Endothelial cell of umbilical vein (primary cell): ENCODE data around the gene KIAA1217. TPM values are rescaled to one million over a fixed set of nuclear protein-coding genes. Genes with fewer than 3 reads are reported as not detected.

ENCODE experiments used
- BruUV-seq: library from RNA; stranded (reverse); fragments of 400-500 nt; replicated peaks from 2 replicates; lab custom pipeline; 2021; lab: Mats Ljungman, UMichigan
- CTCF ChIA-PET: fragments of 300-600, 350-600 bp; sonication (Branson Sonifier 250); formaldehyde crosslinking; loops from one replicate; lab custom pipeline; 2021; ENCODE audit warnings: antibody characterized with exemption, inconsistent platforms; lab: Charles Lee
- POLR2A ChIA-PET: fragments of 300-600, 350-600 bp; sonication (Branson Sonifier 250); formaldehyde crosslinking; loops from one replicate; lab custom pipeline; 2021; ENCODE audit warnings: antibody characterized with exemption, inconsistent platforms; lab: Charles Lee
- DNase-seq: peaks from one replicate; pipeline ENCODE4 v3.0.0-alpha.2; 2011; ENCODE audit warnings: low read depth, low spot score
- FAIRE-seq: peaks from 2 replicates; lab custom pipeline; 2011; peaks lifted over from hg19 to GRCh38; lab: Jason Lieb, UNC
- H2AFZ ChIP-seq: 2 replicates; pipeline ENCODE4 v1.6.0; 2012; ENCODE audit warnings: low read depth, low read length, control low read depth, inconsistent platforms
- H3K27ac ChIP-seq: 2 replicates; pipeline ENCODE4 v1.5.1; 2011; ENCODE audit warnings: low read depth, mild to moderate bottlenecking, control low read depth, low read length, moderate library complexity; ENCODE audit not compliant: insufficient read depth
- H3K27me3 ChIP-seq, 2 experiments: 2 replicates each; pipeline versions ENCODE4 v1.6.0 to v1.6.1; 2011; ENCODE audit warnings: low read length in 2 of 2, mixed read lengths in 1 of 2; ENCODE audit not compliant: control insufficient read depth in 2 of 2, insufficient read depth in 2 of 2
- H3K36me3 ChIP-seq, 2 experiments: 2 replicates in 1 of 2; 3 replicates in 1 of 2; pipeline ENCODE4 v1.5.1; 2011; ENCODE audit warnings: low read length in 2 of 2, mild to moderate bottlenecking in 1 of 2, moderate library complexity in 1 of 2; ENCODE audit not compliant: control insufficient read depth in 2 of 2, insufficient read depth in 2 of 2; ENCODE audit errors: extremely low read depth in 1 of 2
- H3K4me1 ChIP-seq: 3 replicates; pipeline ENCODE4 v1.5.1; 2011; ENCODE audit warnings: mild to moderate bottlenecking, low read length; ENCODE audit not compliant: control insufficient read depth, insufficient read depth; ENCODE audit errors: extremely low read depth
- H3K4me2 ChIP-seq: 2 replicates; pipeline ENCODE4 v1.6.1; 2011; ENCODE audit warnings: low read length, control low read depth, mixed read lengths; ENCODE audit not compliant: insufficient read depth
- H3K4me3 ChIP-seq, 3 experiments: fragments of 200-600 bp in 1 of 3; sonication (generic), shearing (Covaris generic) in 1 of 3; replicated peaks in 1 of 3; 2 replicates each; pipeline ENCODE4 v1.5.1; 2011 to 2016; ENCODE audit warnings: control low read depth in 3 of 3, low read length in 3 of 3, mild to moderate bottlenecking in 2 of 3, inconsistent platforms in 1 of 3, low read depth in 1 of 3, moderate library complexity in 1 of 3; ENCODE audit not compliant: insufficient read depth in 1 of 3
- H3K79me2 ChIP-seq: 2 replicates; pipeline ENCODE4 v1.6.0; 2012; ENCODE audit warnings: low read length, inconsistent platforms; ENCODE audit not compliant: control insufficient read depth, insufficient read depth
- H3K9ac ChIP-seq: replicated peaks from 2 replicates; pipeline ENCODE3; 2011; ENCODE audit warnings: low read length, control low read depth; ENCODE audit not compliant: insufficient read depth; ENCODE audit errors: extremely low read depth
- H3K9me1 ChIP-seq: replicated peaks from 3 replicates; pipeline ENCODE4 v1.6.0; 2011; ENCODE audit warnings: mild to moderate bottlenecking, low read length; ENCODE audit not compliant: control insufficient read depth, insufficient read depth; ENCODE audit errors: extremely low read depth
- H3K9me3 ChIP-seq: replicated peaks from 2 replicates; pipeline ENCODE4 v1.5.1; 2012; ENCODE audit warnings: low read length, inconsistent platforms; ENCODE audit not compliant: control insufficient read depth, insufficient read depth
- H4K20me1 ChIP-seq: replicated peaks from 2 replicates; pipeline ENCODE3; 2011; ENCODE audit warnings: mild to moderate bottlenecking, low read length; ENCODE audit not compliant: control insufficient read depth, insufficient read depth; ENCODE audit errors: extremely low read depth
- EZH2 ChIP-seq: IDR thresholded peaks from 2 replicates; pipeline ENCODE4 v1.6.1; 2012; ENCODE audit warnings: borderline replicate concordance, low read depth, mild to moderate bottlenecking, moderate library complexity, low read length, inconsistent platforms; ENCODE audit not compliant: severe bottlenecking
- FOS ChIP-seq: IDR thresholded peaks from 2 replicates; pipeline ENCODE4 v1.6.1; 2011; ENCODE audit warnings: mild to moderate bottlenecking, low read length, moderate library complexity, borderline replicate concordance; ENCODE audit not compliant: insufficient read depth
- GATA2 ChIP-seq: IDR thresholded peaks from 2 replicates; pipeline ENCODE4 v1.7.0; 2011; ENCODE audit warnings: low read depth, mild to moderate bottlenecking, moderate library complexity, mixed read lengths, low read length; ENCODE audit not compliant: insufficient read length, insufficient read depth
- JUN ChIP-seq: IDR thresholded peaks from 2 replicates; pipeline ENCODE4 v1.6.1; 2011; ENCODE audit warnings: borderline replicate concordance, low read depth; ENCODE audit not compliant: insufficient read length, insufficient read depth
- MYC ChIP-seq: IDR thresholded peaks from one replicate; pipeline ENCODE4 v1.6.1; 2011; ENCODE audit warnings: mild to moderate bottlenecking, low read depth, low read length
- POLR2A ChIP-seq: IDR thresholded peaks from 2 replicates; pipeline ENCODE4 v1.6.1; 2012; ENCODE audit warnings: low read depth, mild to moderate bottlenecking, control low read depth, low read length
- POLR2AphosphoS5 ChIP-seq: IDR thresholded peaks from 2 replicates; pipeline ENCODE4 v1.6.1; 2012; ENCODE audit warnings: low read depth, mild to moderate bottlenecking, control low read depth, low read length, moderate library complexity; ENCODE audit not compliant: insufficient read depth
- dilution Hi-C: fragments of 300-500 bp; cut with MboI; formaldehyde crosslinking; loops from one replicate; pipeline ENCODE4 v1.15.0; 2019; ENCODE audit warnings: low sequenced_read_pairs; ENCODE audit not compliant: extremely low pct_ligation_motif_present
- intact Hi-C: fragments of 100-400 bp; cut with micrococcal nuclease; formaldehyde crosslinking; loops from one replicate; pipeline ENCODE4 v1.10.0; 2022
- polyA plus RNA-seq, 4 experiments: library from polyadenylated mRNA; depleted of rRNA in 3 of 4; stranded (reverse) in 3 of 4; unstranded in 1 of 4; fragments of >200 nt; gene quantifications; 2 replicates each; pipeline versions ENCODE4 v1.2.1 to v1.2.3, GENCODE V29; 2011 to 2012; ENCODE audit warnings: missing spikeins in 1 of 4
- total RNA-seq: library from RNA; stranded (reverse); gene quantifications from 2 replicates; pipeline ENCODE4 v1.2.3, GENCODE V29; 2021
- TF ChIP-seq, protein P1 (sequence below), 2 donors: IDR thresholded peaks; 1 replicate in 1 of 2; 2 replicates in 1 of 2; pipeline ENCODE4 v1.5.1; 2011; ENCODE audit warnings: low read length in 2 of 2, mild to moderate bottlenecking in 2 of 2, moderate library complexity in 2 of 2, control low read depth in 1 of 2, inconsistent platforms in 1 of 2, low read depth in 1 of 2; ENCODE audit not compliant: insufficient read depth in 1 of 2; ENCODE audit errors: extremely low read depth in 1 of 2
- TF ChIP-seq, protein P2 (sequence below): IDR thresholded peaks from 2 replicates; pipeline ENCODE4 v1.6.1; 2011; ENCODE audit not compliant: insufficient read depth, insufficient read length

Gene KIAA1217
- total and polyA plus RNA-seq, 2 donors (not counting 3 experiments of a cell fraction or from before 2014, with no cell fraction given) = 0.83 to 10.3 TPM

DNA sequence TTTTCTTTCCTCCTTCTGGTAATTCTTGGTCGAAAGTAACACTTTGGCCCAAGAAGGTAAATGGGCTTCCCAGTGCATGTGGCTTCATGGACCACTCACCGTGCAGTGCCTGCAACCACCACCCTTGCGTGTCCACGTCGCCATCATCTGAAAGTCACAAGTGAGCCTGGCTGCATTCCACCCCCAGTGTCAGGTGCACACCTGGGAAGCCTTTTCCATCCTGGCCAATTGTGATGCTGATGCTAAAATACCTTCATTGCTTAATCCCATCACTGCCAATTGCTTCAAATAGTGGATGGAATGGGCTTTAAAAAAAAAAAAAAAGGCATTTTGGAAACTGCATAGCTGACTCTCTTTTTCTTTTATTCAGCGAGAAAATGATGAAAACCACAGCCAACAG lies 285.8 kb downstream of the KIAA1217 start:
- CTCF ChIA-PET = no interaction called here

More for the DNA sequence above, 285.8 kb downstream of the KIAA1217 start:
- H2AFZ ChIP-seq = no peak overlapping the region
- no peaks in the 10 kb centered on the region for H3K79me2 ChIP-seq
- no peak overlapping the region for H3K27ac ChIP-seq
- no peak for TF ChIP-seq JUN
- no peak for TF ChIP-seq POLR2AphosphoS5
- no peak for TF ChIP-seq MYC
- TF ChIP-seq POLR2A = no peak
- no peak for TF ChIP-seq GATA2
- TF ChIP-seq EZH2 = no peak
- TF ChIP-seq, protein P1, sequence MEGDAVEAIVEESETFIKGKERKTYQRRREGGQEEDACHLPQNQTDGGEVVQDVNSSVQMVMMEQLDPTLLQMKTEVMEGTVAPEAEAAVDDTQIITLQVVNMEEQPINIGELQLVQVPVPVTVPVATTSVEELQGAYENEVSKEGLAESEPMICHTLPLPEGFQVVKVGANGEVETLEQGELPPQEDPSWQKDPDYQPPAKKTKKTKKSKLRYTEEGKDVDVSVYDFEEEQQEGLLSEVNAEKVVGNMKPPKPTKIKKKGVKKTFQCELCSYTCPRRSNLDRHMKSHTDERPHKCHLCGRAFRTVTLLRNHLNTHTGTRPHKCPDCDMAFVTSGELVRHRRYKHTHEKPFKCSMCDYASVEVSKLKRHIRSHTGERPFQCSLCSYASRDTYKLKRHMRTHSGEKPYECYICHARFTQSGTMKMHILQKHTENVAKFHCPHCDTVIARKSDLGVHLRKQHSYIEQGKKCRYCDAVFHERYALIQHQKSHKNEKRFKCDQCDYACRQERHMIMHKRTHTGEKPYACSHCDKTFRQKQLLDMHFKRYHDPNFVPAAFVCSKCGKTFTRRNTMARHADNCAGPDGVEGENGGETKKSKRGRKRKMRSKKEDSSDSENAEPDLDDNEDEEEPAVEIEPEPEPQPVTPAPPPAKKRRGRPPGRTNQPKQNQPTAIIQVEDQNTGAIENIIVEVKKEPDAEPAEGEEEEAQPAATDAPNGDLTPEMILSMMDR (IDR thresholded peaks at IDR 0.05; ENCODE audit: extremely low read depth in 1 of 2, insufficient read depth in 1 of 2, low read depth in 1 of 2, low read length in 2 of 2) = no peak
- TF ChIP-seq, protein P2, sequence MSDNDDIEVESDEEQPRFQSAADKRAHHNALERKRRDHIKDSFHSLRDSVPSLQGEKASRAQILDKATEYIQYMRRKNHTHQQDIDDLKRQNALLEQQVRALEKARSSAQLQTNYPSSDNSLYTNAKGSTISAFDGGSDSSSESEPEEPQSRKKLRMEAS = no peak
- no peak for TF ChIP-seq FOS
- no peaks in the 10 kb centered on the region for H3K9me1 ChIP-seq
- FAIRE-seq (no peak), DNase-seq (no peak)
- H4K20me1 ChIP-seq = no peaks in the 10 kb centered on the region
- H3K4me2 ChIP-seq = no peak overlapping the region
- H3K9ac ChIP-seq = no peak overlapping the region
- dilution Hi-C loops (no loop called here), intact Hi-C loops (no loop called here)
- no peaks in the 10 kb centered on the region for H3K9me3 ChIP-seq
- H3K4me3 ChIP-seq = no peak overlapping the region
- POLR2A ChIA-PET = no interaction called here
- BruUV-seq = no TSS peak
- H3K27me3 ChIP-seq = no peaks in the 10 kb centered on the region
- no peaks in the 10 kb centered on the region for H3K36me3 ChIP-seq
- no peaks in the 10 kb centered on the region for H3K4me1 ChIP-seq
